ENCODE measurements around the gene POLR3A. TPM values are rescaled to one million over a fixed set of nuclear protein-coding genes. Genes with fewer than 3 reads are reported as not detected.
"Not testable (repeated sequence)": the region's sequence is repeated elsewhere in the genome, so short reads cannot be mapped to it uniquely, and the experiment has no call there.

The POLR3A gene
- total RNA-seq, 6 experiments from 2014 or later: 5.5 to 8.5 (median 6.4) TPM

DNA sequence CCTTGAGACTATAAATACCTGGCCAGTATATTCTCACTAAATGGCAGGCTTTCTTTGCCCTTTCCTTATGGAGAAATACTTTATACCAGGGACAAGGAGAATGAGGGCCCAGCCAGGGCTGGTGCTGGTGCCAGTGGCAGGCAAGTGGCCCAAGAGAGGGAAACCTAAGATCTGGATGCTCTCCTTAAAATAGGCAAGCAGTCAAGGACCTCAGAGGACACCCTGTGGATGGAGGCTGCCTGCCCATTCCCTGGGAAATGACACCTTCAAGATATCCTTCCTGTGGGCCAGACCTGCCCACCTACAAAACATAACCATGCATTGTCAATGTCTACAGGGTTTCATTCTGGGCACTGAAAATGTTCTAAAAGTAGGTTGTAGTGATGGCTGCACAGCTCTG lies 29.1 kb downstream of the POLR3A start:
- ATAC-seq (no peak), DNase-seq (no peak)
- H3K4me1 ChIP-seq: no peaks in the 10 kb centered on the region
- intact Hi-C loops (cut with DNase I): no loop called here
- H3K36me3 ChIP-seq: peaks cover 1 to 63% (median 27%) of the 10 kb centered on the region in 4 donors
- no peaks in the 10 kb centered on the region for H3K27me3 ChIP-seq
- no peaks in the 10 kb centered on the region for H3K9me3 ChIP-seq
- H3K4me3 ChIP-seq: no peak overlapping the region
- no peak overlapping the region for H3K27ac ChIP-seq
- no peak for TF ChIP-seq POLR2A (IDR thresholded peaks at IDR 0.05)
- TF ChIP-seq, protein P1, sequence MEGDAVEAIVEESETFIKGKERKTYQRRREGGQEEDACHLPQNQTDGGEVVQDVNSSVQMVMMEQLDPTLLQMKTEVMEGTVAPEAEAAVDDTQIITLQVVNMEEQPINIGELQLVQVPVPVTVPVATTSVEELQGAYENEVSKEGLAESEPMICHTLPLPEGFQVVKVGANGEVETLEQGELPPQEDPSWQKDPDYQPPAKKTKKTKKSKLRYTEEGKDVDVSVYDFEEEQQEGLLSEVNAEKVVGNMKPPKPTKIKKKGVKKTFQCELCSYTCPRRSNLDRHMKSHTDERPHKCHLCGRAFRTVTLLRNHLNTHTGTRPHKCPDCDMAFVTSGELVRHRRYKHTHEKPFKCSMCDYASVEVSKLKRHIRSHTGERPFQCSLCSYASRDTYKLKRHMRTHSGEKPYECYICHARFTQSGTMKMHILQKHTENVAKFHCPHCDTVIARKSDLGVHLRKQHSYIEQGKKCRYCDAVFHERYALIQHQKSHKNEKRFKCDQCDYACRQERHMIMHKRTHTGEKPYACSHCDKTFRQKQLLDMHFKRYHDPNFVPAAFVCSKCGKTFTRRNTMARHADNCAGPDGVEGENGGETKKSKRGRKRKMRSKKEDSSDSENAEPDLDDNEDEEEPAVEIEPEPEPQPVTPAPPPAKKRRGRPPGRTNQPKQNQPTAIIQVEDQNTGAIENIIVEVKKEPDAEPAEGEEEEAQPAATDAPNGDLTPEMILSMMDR (IDR thresholded peaks at IDR 0.05): no peak

DNA sequence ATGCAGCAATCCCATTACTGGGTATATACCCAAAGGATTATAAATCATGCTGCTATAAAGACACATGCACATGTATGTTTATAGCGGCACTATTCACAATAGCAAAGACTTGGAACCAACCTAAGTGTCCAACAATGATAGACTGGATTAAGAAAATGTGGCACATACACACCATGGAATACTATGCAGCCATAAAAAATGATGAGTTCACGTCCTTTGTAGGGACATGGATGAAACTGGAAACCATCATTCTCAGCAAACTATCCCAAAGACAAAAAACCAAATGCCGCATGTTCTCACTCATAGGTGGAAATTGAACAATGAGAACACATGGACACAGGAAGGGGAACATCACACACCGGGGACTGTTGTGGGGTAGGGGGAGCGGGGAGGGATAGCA lies 30.5 kb downstream of the POLR3A start:
- 92% methylated on average over 3 of the region's 5 CpGs for WGBS (ENCODE audit: insufficient coverage, low coverage, low lambda C conversion rate, missing lambda C conversion rate)

DNA sequence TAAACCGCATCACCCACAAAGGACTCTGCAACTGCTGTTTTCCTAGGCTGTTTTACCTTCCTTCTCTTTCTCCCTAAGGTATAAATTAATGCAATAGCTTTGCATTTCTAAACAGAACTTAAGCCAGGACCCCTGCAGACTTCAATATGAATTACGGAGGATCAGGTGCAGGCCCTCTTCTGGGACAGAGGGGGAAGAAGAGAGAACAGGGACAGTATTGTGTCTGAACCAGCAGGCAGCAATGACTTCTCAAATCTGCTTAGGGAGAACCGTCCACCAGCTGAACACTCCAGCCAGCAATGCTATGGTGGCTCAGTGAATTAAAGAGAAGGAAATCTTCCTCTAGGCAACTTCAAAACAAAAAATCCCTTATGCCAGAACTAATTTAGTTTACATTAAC lies 35.7 kb downstream of the POLR3A start:
- ATAC-seq: no peak

More for the DNA sequence above, 30.5 kb downstream of the POLR3A start:
- H3K27ac ChIP-seq; H3K4me3 ChIP-seq; H3K27me3 ChIP-seq; H3K4me1 ChIP-seq; intact Hi-C loops (cut with DNase I); DNase-seq; ATAC-seq; H3K9me3 ChIP-seq: not testable (repeated sequence)
- peaks cover 0 to 50% (median 22%) of the 10 kb centered on the region in 4 donors for H3K36me3 ChIP-seq

DNA sequence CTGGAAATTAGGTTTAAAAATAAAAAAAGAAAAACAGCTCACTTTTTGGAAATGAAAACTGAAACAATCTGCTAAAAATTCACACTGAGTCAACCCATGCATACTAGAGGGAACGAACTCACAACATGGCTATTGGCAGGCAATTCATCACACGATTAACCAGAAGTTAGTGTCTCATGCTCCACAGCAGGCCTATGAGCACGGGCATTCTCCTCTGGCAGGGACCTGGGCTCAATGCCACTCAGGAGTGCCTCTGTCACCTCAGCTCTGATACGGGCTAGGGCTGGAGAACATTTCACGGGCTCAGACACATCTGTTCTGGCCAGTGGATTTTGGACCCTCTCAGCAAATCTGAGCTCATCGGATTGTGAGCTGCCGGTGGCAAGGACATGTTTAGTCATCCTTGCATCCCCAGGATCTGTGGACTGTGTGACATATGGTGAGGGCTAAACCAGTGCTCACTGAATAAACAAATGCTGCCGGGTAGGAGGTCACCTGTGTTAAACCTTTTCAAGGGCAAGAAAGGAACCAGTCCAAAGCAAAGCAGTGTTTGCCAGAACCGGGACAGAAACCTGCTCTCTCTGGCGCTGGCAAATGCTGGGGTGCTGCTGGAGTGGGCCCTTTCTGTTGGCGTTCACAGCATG lies 40.1 kb downstream of the POLR3A start:
- no peaks in the 10 kb centered on the region for H3K9me3 ChIP-seq

More for the DNA sequence above, 35.7 kb downstream of the POLR3A start:
- intact Hi-C loops (cut with DNase I): no loop called here
- H3K4me3 ChIP-seq: no peak overlapping the region
- TF ChIP-seq, protein P1 (IDR thresholded peaks at IDR 0.05): no peak
- TF ChIP-seq POLR2A (IDR thresholded peaks at IDR 0.05): no peak
- DNase-seq: no peak
- no peaks in the 10 kb centered on the region for H3K4me1 ChIP-seq
- H3K36me3 ChIP-seq: peaks cover 0 to 37% (median 14%) of the 10 kb centered on the region in 4 donors
- no peak overlapping the region for H3K27ac ChIP-seq
- no peaks in the 10 kb centered on the region for H3K9me3 ChIP-seq
- no peaks in the 10 kb centered on the region for H3K27me3 ChIP-seq
- 100% methylated on average over 2 of the region's 3 CpGs for WGBS (ENCODE audit: insufficient coverage, low coverage, low lambda C conversion rate, missing lambda C conversion rate)

DNA sequence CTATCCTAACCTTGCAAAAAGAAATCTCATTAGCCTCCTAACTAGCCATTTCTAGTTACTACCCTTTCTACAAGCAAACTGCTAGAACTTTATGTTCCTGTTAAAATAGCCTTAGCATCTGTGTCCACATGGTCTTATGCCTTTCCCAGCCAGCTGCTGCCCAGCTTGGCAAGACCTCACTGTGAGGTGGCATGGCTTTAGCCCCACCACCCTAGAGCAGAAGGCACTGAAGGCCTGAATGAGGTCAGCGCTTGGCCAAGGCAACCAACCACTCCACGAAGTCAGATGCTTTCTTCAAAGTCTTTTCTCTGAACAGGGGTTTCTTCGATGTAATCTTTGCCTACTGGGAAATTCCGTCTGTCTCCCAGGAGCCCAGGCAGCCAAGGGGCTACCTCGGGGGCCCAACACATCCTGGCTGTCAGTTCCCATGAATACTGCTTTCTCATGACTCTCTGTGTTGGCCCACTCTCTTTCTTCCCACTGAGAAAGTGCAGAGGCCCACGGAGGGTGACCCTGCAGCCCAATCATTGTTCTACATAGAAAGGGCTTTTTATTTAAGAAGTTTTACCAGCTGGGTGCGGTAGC lies 41.6 kb downstream of the POLR3A start:
- Histone ChIP-seq H3K4me1 (no peaks in the 10 kb centered on the region), H3K9me3 (no peaks in the 10 kb centered on the region), H3K36me3 (peaks cover 0 to 79% (median 34%) of the 10 kb centered on the region in 4 donors), H3K4me3 (no peak overlapping the region), H3K27ac (no peak overlapping the region), H3K27me3 (no peaks in the 10 kb centered on the region)
- ATAC-seq: no peak
- TF ChIP-seq, protein P1 (IDR thresholded peaks at IDR 0.05): no peak
- no peak for TF ChIP-seq POLR2A (IDR thresholded peaks at IDR 0.05)
- intact Hi-C loops (cut with DNase I): no loop called here
- WGBS (ENCODE audit: insufficient coverage, low coverage, low lambda C conversion rate, missing lambda C conversion rate): 87% methylated on average over 6 of the region's 7 CpGs
- DNase-seq: no peak

More for the DNA sequence above, 40.1 kb downstream of the POLR3A start:
- Histone ChIP-seq H3K4me3 (no peak overlapping the region), H3K27ac (no peak overlapping the region), H3K4me1 (no peaks in the 10 kb centered on the region), H3K36me3 (peaks cover 0 to 77% (median 31%) of the 10 kb centered on the region in 4 donors), H3K27me3 (no peaks in the 10 kb centered on the region)
- intact Hi-C loops (cut with DNase I): no loop called here
- ATAC-seq (peak in 2 of 4 donors; percentile 53 to 59), DNase-seq (no peak)
- 76% methylated on average over 6 of the region's 11 CpGs for WGBS (ENCODE audit: insufficient coverage, low coverage, low lambda C conversion rate, missing lambda C conversion rate)
- no peak for TF ChIP-seq POLR2A (IDR thresholded peaks at IDR 0.05)
- TF ChIP-seq, protein P1 (IDR thresholded peaks at IDR 0.05): no peak

Measured in right lobe of liver (tissue), 6 donors.